Measurements from ENCODE around the gene COL27A1. TPM values are rescaled to one million over a fixed set of nuclear protein-coding genes. Genes with fewer than 3 reads are reported as not detected.

COL27A1 gene
- total RNA-seq, 1 experiment from 2014 or later: 12.0 TPM

GRCh38 chr9:114314881-114315722 lies 159.8 kb downstream of the COL27A1 start:
- TF ChIP-seq FOSL1 (IDR thresholded peaks at IDR 0.05; ENCODE audit: low read depth) (no peak), ZFX (IDR thresholded peaks at IDR 0.05) (no peak), REST (IDR thresholded peaks at IDR 0.05; ENCODE audit: low read depth) (no peak), EGR1 (IDR thresholded peaks at IDR 0.05; ENCODE audit: low read depth) (no peak), MAX (IDR thresholded peaks at IDR 0.05) (no peak), ATF3 (IDR thresholded peaks at IDR 0.05) (no peak), SIN3A (IDR thresholded peaks at IDR 0.05; ENCODE audit: low read depth) (no peak)
- TF ChIP-seq, protein P1, sequence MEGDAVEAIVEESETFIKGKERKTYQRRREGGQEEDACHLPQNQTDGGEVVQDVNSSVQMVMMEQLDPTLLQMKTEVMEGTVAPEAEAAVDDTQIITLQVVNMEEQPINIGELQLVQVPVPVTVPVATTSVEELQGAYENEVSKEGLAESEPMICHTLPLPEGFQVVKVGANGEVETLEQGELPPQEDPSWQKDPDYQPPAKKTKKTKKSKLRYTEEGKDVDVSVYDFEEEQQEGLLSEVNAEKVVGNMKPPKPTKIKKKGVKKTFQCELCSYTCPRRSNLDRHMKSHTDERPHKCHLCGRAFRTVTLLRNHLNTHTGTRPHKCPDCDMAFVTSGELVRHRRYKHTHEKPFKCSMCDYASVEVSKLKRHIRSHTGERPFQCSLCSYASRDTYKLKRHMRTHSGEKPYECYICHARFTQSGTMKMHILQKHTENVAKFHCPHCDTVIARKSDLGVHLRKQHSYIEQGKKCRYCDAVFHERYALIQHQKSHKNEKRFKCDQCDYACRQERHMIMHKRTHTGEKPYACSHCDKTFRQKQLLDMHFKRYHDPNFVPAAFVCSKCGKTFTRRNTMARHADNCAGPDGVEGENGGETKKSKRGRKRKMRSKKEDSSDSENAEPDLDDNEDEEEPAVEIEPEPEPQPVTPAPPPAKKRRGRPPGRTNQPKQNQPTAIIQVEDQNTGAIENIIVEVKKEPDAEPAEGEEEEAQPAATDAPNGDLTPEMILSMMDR (IDR thresholded peaks at IDR 0.05 in 2 of 3, conservative IDR thresholded peaks at IDR 0.05 in 1 of 3; ENCODE audit: borderline replicate concordance in 1 of 3, insufficient read depth in 1 of 3, low read depth in 2 of 3, low read length in 2 of 3): no peak
- Histone ChIP-seq H3K27me3 (ENCODE audit: insufficient read depth, low read length) (no peaks in the 10 kb centered on the region), H3K36me3 (ENCODE audit: control insufficient read depth in 1 of 2, insufficient read depth in 2 of 2, low read length in 2 of 2) (no peaks in the 10 kb centered on the region), H3K9ac (ENCODE audit: low read length) (no peak overlapping the region), H2AFZ (ENCODE audit: low read depth, low read length, poor library complexity, severe bottlenecking) (no peak overlapping the region), H3K79me2 (ENCODE audit: insufficient read depth, low read length) (no peaks in the 10 kb centered on the region), H3K4me2 (ENCODE audit: low read length) (no peak overlapping the region), H4K20me1 (ENCODE audit: insufficient read depth) (no peaks in the 10 kb centered on the region), H3K9me3 (ENCODE audit: control insufficient read depth in 1 of 2, insufficient read depth in 1 of 2, low read depth in 1 of 2, low read length in 2 of 2) (no peaks in the 10 kb centered on the region), H3K4me1 (ENCODE audit: control insufficient read depth in 1 of 2, insufficient read depth in 2 of 2, low read length in 2 of 2) (no peaks in the 10 kb centered on the region), H3K27ac (ENCODE audit: low read depth, low read length) (no peak overlapping the region), H3K4me3 (replicated peaks in 1 of 2; ENCODE audit: low read depth in 1 of 2, low read length in 2 of 2) (no peak overlapping the region), H3K9me2 (ENCODE audit: insufficient read depth) (no peaks in the 10 kb centered on the region)
- ChIA-PET CTCF (no interaction called here), RAD21 (ENCODE audit: low non-redundant PET in 1 of 2, low total read pairs in 2 of 2, uncharacterized antibody in 2 of 2, unreplicated experiment in 2 of 2) (no interaction called here), POLR2A (no interaction called here)
- BruUV-seq (replicated peaks): no TSS peak
- DNase-seq (ENCODE audit: low read depth, low spot score) (no peak), ATAC-seq (no peak)
- intact Hi-C loops (cut with micrococcal nuclease): no loop called here

Measured in HCT116 (cell line).